ENCODE results near the gene YPEL2.
"Not testable (repeated sequence)": the region's sequence is repeated elsewhere in the genome, so short reads cannot be mapped to it uniquely, and the experiment has no call there.

Gene YPEL2

GRCh38 chr17:59296190-59296589, 35.3 kb upstream of the YPEL2 start:
- no peak for TF ChIP-seq CTCF (IDR thresholded peaks at IDR 0.05; ENCODE audit: low read depth, low read length)
- DNase-seq (ENCODE audit: extremely low read depth, low read depth), result no peak

GRCh38 chr17:59298521-59298920, 32.9 kb upstream of the YPEL2 start:
- TF ChIP-seq CTCF (IDR thresholded peaks at IDR 0.05; ENCODE audit: low read depth, low read length), result no peak
- no peak for DNase-seq (ENCODE audit: extremely low read depth, low read depth)

DNA sequence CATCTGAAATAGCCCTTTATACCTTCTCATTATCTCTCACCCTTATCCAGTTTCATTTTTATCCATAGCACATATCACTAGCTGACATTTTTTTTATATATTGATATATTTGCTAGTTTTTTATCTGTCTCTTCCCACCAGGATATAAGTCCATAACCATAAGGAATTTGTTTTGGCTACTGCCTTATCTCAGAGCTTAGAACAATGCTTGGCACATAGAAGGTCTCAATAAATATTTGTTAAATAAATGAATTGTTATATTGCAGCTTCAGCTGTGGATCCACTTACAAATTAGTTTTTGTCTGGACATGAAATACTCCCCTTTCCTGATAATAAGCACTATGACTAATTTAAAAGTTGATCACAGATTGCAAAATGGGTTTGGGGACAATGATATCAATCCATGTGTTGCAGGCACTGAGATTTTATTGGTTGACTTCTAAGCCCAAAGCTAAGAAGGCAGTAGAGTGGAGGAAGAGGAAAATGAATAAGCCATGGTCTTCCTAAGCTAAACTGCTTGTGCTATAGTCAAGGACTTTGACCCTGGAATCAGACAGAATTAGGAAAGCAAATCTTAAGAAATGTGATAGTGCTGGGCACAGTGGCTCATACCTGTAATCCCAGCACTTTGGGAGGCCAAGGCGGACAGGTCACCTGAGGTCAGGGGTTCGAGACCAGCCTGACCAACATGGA, 31.9 kb upstream of the YPEL2 start:
- no peak for TF ChIP-seq CTCF (IDR thresholded peaks at IDR 0.05; ENCODE audit: low read depth, low read length)

GRCh38 chr17:59300941-59301340, 30.5 kb upstream of the YPEL2 start:
- no peak for TF ChIP-seq CTCF (IDR thresholded peaks at IDR 0.05; ENCODE audit: low read depth, low read length)
- no peak for DNase-seq (ENCODE audit: extremely low read depth, low read depth)

More for the DNA sequence above, 31.9 kb upstream of the YPEL2 start:
- DNase-seq (ENCODE audit: extremely low read depth, low read depth), result no peak

GRCh38 chr17:59304811-59305210, 26.6 kb upstream of the YPEL2 start:
- no peak for TF ChIP-seq CTCF (IDR thresholded peaks at IDR 0.05; ENCODE audit: low read depth, low read length)
- no peak for DNase-seq (ENCODE audit: extremely low read depth, low read depth)

DNA sequence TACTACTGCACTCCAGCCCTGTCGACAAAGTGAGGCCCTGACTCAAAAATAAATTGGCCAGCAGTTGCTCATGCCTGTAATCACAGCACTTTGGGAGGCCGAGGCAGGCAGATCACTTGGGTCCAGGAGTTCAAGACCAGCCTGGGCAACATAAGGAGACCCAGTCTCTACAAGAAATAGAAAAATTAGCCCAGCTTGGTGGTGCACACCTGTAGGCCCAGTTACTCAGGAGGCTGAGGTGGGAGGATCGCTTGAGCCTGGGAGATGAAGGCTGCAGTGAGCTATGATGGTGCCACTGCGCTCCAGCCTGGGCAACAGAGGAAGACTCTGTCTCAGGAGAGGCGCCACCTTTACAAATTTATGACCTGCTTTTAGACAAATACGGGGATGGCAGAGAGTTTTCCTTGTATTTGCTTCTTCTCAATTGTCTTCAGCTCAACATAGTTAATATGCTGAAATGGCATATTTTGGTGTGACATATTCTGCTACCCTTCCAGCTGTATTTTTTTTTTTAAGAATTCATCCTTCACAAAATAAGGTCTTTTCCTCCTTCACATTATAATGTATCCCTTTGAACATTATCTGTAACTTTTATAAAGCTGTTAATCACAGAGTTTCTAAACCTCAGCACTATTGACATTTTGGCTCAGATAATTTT, 21.1 kb upstream of the YPEL2 start:
- TF ChIP-seq CTCF (IDR thresholded peaks at IDR 0.05; ENCODE audit: low read depth, low read length), result no peak
- DNase-seq (ENCODE audit: extremely low read depth, low read depth), result no peak

DNA sequence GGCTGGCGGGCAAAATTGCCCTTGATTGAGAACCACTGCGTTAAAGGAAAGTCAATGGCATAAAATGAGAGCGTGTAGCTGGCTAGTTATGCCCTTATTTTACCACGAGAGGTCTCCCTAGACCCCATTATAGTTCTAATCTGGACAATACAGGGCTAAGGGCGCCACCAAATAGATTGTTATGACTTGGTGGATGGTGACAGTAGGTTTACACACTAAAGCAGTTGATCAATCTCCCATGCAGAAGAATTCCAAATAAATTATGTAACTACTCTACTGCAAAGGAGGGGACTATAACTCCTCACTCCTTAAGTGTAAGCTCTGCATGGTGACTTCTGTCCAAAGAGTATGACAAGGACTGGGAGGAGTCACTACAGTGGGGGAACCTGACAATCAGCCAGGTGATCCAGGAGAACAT, 20.4 kb upstream of the YPEL2 start:
- DNase-seq (ENCODE audit: extremely low read depth, low read depth), result no peak

GRCh38 chr17:59311521-59311920, 19.9 kb upstream of the YPEL2 start:
- DNase-seq (ENCODE audit: extremely low read depth, low read depth), result not testable (repeated sequence)

More for the DNA sequence above, 20.4 kb upstream of the YPEL2 start:
- TF ChIP-seq CTCF (IDR thresholded peaks at IDR 0.05; ENCODE audit: low read depth, low read length), result peak; percentile 78

Measured in AG09319 (cell line).